GM10847 (cell line): ENCODE results near the gene HDLBP.
A peak's percentile ranks its signal among the peaks of the same experiment; 100 is the strongest.

ENCODE experiments used
- POLR2A ChIP-seq: IDR thresholded peaks from 2 replicates; pipeline ENCODE4 v1.6.1; 2011; ENCODE audit not compliant: insufficient read length; ENCODE audit errors: extremely low read depth

HDLBP gene, protein sequence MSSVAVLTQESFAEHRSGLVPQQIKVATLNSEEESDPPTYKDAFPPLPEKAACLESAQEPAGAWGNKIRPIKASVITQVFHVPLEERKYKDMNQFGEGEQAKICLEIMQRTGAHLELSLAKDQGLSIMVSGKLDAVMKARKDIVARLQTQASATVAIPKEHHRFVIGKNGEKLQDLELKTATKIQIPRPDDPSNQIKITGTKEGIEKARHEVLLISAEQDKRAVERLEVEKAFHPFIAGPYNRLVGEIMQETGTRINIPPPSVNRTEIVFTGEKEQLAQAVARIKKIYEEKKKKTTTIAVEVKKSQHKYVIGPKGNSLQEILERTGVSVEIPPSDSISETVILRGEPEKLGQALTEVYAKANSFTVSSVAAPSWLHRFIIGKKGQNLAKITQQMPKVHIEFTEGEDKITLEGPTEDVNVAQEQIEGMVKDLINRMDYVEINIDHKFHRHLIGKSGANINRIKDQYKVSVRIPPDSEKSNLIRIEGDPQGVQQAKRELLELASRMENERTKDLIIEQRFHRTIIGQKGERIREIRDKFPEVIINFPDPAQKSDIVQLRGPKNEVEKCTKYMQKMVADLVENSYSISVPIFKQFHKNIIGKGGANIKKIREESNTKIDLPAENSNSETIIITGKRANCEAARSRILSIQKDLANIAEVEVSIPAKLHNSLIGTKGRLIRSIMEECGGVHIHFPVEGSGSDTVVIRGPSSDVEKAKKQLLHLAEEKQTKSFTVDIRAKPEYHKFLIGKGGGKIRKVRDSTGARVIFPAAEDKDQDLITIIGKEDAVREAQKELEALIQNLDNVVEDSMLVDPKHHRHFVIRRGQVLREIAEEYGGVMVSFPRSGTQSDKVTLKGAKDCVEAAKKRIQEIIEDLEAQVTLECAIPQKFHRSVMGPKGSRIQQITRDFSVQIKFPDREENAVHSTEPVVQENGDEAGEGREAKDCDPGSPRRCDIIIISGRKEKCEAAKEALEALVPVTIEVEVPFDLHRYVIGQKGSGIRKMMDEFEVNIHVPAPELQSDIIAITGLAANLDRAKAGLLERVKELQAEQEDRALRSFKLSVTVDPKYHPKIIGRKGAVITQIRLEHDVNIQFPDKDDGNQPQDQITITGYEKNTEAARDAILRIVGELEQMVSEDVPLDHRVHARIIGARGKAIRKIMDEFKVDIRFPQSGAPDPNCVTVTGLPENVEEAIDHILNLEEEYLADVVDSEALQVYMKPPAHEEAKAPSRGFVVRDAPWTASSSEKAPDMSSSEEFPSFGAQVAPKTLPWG (N-terminal part only)

DNA sequence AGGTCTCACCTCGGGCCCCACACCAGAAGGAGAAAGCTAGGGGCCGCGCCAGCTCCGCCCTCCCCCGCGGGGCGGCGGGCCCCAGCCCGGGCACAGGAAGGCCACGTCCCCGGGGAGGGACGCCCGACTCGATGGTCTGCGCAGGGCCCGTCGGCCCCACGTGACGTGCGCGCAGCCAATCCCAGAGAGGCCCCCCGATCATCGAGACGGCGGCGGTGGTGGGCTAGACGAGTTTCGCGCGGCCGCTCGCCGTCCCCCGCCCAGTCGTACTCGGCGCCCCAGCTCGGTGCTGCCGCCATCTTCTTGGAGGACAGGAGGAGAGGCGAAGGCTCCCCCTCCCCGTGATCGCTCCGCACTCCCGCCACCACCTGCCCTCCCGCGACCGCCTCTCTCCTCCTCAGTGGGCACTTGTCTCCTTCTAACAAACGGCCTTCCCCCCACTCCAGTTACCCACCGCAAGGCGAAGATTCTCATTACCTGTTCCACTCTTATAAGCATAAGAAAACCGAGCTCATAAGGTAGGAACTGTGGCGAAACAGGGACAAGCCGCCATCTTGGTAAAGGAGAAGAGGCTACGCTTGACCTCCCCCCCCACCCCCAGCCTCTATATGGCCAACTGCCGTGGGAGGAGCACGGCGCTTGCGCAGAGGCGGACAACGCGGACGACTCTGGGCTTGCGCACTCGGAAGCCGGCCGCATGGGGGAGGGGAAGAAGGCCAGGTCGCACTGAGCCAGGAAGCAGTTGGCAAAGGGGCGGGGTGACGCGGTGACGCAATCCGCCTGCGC lies at the start of gene HDLBP:
Gene HDLBP (minus strand): TSS at position 580 of the 786 bp plus-strand sequence. CDS start 48,803 bp downstream, outside the sequence.
- peak; percentile 93 for TF ChIP-seq POLR2A

DNA sequence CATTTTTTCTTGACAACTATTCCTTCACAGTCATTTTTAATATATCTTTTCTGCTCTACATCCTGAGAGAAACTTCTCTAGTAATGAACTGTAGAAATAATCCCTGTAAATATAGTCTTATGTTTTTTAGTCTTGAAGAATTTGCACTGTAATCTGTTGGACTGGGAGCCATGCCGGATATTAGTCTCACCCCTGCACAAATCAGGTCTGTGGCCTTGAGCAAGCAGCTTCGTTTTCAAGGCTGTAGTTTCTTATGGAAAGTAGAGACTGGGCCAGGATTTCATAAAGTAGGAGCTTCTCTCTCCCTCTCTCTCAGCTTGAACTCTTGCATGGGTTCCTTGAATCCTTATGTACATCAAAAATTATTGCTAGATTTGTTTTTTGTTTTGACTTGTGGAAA lies 49.3 kb upstream of the HDLBP start:
- TF ChIP-seq POLR2A, result no peak

DNA sequence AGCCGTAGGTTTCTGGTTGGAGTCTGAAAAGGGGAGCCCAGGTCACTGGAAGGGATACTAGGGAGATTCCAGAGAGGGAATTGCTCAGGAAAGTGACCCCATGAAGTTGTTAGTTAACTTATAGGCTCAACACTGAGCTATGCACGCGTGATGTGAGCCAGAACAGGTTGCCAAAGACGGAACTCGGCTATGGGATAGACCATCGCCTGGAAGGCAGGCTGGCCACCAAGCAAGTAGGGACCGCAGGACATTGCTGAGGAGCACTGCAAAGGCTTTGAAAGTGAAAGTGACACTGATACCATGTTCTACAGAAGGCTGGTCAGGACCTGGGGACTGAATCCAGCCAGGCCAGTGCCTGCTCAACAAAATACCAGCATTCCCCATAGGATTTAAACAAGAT lies 48.0 kb upstream of the HDLBP start:
- TF ChIP-seq POLR2A, result no peak

DNA sequence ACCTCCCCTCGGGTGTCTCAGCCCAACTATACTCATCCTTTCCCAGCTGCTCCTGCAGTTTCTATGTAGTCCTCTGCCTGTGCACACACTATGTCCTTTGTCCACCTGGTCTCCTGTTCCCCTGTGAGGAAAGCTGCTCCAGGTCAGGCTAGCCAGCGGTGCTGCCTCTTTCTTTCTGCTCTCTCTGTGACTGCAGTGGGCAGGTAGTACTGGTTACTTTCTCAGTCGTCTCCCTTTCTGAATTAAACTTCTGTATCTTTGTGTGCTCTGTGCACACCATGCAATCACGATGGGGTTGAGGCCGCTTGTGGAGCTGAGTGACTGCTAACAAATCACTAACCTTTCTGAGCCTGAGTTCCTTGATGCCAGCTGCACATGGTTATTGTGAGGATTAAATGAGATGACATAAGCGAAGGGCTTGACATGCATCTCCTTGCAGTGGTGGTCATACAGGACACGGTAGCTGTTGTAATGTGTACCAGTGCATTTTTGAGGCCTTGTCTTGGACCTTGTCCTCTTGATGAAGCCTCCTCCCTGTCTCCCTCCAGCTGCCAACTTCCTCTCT lies 44.1 kb upstream of the HDLBP start:
- TF ChIP-seq POLR2A, result no peak

DNA sequence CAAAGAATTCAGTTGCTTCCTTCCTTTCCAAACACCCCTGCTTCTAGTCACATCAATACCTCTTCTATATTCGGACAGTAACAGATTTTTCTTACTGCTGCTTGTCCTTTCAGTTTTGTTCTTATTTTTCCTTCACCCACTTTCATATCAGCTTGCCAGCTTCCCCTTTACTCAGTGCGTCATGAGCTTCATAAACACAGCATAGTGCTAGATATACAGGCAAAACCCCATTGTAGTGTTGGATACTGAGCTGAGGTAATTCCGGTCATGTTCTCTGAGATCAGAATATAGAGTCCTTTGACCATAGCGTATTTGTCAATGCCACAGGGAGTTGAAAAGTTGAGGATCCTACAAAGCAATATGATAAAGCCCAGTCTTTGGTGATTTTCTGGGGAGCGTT lies 43.0 kb upstream of the HDLBP start:
- TF ChIP-seq POLR2A, result no peak

DNA sequence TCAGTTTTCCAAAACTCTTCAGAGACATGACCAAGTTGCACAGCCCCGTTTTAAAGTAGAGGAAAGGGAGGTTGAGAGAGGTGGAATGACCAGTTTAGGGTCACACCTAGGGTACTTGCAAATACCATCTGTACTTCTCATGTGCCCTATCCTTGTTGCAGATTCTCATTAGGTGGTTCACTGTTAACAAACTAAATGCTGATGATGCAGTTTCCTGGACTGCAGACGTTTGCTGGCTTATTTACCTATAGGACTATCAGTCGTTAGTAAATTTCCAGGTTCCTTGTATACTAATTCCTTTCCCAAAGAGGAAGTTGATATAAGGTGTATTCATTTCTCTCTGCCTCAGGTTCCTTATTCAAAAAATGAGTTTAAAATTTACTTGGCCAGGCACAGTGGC lies 42.1 kb upstream of the HDLBP start:
- no peak for TF ChIP-seq POLR2A

DNA sequence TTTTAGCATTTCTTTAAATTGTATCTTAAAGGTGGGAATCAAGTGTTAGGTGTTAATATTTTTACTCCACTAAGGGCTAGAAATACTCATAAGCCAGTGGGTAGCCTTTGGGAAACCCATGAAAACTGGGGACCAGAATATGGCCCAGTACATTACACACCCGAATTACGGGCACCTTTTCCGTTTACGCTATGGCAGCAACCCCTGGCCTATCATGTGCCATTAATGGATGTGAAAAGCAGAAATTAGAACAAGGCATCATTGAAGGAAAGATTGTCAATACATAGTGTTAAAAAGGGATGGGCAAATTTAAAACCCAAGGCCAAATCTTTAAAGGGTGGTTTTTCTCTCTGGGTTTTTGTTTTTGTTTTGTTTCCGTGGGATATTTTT lies 41.4 kb upstream of the HDLBP start:
- no peak for TF ChIP-seq POLR2A

DNA sequence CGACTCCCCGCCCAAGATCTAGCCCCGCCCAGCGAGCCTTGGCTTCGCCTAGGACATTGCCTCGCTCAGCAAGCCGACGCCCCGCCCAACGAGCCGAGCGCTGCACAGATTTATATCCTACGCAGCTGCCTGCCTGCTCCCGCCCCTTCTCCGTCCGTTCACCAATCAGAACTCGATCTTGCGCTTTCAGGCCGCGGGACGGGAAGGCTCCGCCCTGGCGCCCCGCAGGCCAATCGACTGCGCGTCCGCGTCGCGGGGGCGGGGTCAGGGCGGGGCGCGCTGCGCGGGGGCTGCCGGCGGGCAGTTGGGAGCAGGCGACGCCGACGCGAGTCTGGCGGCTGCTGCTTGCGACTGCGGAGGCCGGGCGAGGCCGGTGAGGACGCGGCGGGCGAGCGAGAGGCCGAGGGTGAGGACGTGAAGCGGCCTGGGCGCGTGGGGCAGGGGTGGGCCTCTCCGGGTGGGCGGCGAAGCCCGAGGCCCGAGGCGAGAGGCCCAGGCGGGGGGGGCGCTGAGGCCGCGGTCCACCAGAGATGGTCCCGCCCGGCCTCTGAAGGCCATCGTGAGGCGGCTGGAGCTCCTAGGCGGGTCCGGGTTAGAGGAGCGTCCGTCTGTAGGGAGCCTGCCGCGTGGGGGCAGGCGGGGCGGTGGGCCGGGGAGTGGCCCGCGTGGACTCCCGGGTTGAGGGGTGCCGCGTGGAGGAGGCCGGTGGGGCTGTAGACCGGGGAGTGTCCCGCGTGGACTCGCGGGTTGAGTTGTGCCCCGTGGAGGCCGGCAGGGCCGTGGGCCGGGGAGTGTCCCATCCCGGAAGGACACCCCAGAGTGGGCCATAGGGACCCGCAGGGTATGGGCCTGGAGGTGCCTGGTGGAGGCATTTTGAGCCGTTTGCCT lies 40.8 kb upstream of the HDLBP start, which contains the start of gene FARP2:
Gene FARP2 (plus strand): TSS at position 303 of the 888 bp plus-strand sequence. CDS start 16,823 bp downstream, outside the sequence.
- peak; percentile 93 for TF ChIP-seq POLR2A

DNA sequence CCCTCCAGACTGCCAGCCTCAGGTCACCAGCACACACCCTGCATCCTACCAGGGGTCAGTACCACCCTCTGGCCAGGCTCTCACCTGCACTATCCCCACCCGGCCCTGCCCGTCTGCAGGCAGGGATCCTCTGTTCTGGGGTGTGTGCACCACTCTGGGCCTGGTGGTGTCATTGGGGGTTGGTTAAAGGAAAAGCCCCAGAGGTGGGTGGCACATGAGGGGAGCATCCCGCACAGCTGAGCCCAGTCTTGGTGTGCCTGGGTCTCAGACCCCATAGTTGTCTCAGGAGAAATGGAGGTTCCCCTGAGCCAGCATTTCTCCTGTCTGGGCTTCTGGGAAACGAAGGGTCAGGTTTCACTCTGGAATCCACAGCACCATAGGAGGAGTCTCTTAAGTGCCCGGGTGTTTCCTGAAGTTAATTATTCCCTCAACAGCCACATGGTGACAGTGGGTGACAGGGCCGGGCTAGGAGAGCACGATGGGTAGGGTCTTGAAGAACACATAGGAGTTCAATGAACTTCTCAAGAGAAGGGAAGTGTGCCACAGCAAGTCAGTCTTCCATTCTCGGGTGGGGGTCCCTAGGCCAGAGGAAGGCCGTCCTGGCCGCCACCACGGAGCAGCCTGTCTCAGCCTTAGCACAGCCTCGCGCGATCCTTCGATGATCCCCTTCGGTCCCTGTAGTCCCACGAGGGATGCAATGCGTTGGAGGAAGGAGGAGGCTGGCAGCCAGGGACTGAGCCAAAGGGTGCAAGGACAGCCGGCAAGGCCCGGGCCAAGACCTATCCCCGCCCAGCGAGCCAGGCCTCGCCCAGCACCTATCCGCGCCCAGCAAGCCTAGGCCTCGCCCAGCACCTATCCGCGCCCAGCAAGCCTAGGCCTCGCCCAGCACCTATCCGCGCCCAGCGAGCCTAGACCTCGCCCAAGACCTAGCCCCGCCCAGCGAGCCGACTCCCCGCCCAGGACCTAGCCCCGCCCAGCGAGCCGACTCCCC lies 39.5 kb upstream of the HDLBP start:
- TF ChIP-seq POLR2A, result no peak

DNA sequence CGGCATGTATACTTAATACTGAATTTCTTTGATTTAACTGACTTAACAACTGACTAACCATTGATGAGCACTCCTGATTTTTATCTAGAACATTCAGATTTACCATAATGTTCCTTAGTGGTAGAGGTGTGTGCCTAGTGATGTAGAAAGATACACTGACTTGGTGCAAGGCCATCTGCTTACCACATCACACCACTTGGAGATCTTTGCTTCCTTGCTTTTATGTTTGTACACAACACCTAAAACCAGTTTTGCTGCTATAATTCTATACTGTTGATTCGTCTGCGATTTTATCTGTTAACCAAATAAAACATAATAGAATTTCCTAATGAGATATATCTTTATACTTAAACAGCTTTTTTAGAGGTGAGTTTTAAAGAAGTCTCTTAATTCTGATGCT lies 36.8 kb upstream of the HDLBP start:
- TF ChIP-seq POLR2A, result no peak

DNA sequence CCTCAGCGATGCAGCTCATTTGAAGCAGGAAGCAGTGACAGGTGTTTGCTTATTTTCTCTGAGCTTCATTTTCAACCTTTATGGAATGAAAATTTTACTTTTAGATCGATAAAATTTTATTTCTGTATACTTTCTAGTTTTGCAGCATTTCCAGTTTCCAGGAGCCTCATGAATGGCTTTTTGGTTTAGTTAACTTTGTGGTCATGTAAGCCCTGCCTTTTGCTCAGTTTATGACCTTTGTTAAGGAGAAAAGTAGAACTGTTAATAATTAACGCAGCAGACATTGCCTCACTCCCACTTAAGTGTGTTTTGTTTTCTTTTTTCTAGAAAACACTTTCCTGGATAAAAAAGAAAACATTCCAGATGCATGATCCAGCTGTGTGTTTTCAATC lies 36.2 kb upstream of the HDLBP start:
- TF ChIP-seq POLR2A, result no peak
